Prostate gland (tissue), 2 donors: ENCODE results near the gene ANKRD18B. TPM values are rescaled to one million over a fixed set of nuclear protein-coding genes. Genes with fewer than 3 reads are reported as not detected.
A peak's percentile ranks its signal among the peaks of the same experiment; 100 is the strongest.
"Not testable (repeated sequence)": the region's sequence is repeated elsewhere in the genome, so short reads cannot be mapped to it uniquely, and the experiment has no call there.

Experiments used
- DNase-seq: peaks from one replicate; pipeline ENCODE4 v3.0.0-alpha.2; 2019; ENCODE audit warnings: low spot score
- H3K27ac ChIP-seq, 2 donors: fragments of 200-600 bp; sonication (generic); 2 replicates each; pipeline ENCODE4 v1.5.1; 2017 to 2019
- H3K27me3 ChIP-seq: fragments of 200-600 bp; sonication (generic); replicated peaks from 2 replicates; pipeline ENCODE4 v1.5.1; 2019; ENCODE audit not compliant: insufficient read depth
- H3K36me3 ChIP-seq, 2 donors: fragments of 200-600 bp; sonication (generic); 1 replicate in 1 of 2; 2 replicates in 1 of 2; pipeline versions ENCODE4 v1.5.1 to v1.8.1; 2017 to 2019
- H3K4me1 ChIP-seq: fragments of 200-600 bp; sonication (generic); replicated peaks from 2 replicates; pipeline ENCODE4 v1.5.1; 2019
- H3K4me3 ChIP-seq, 2 donors: fragments of 200-600 bp; sonication (generic); 2 replicates each; pipeline ENCODE4 v1.5.1; 2017 to 2019
- H3K9me3 ChIP-seq: fragments of 200-600 bp; sonication (generic); 2 replicates; pipeline ENCODE4 v1.5.1; 2017
- CTCF ChIP-seq, 4 experiments: fragments of 200-600 bp in 2 of 4; fragments of 450-650 bp in 2 of 4; sonication (generic) in 2 of 4; IDR thresholded peaks; 1 replicate in 3 of 4; 2 replicates in 1 of 4; pipeline ENCODE4 v1.5.1; 2016 to 2019; ENCODE audit warnings: antibody characterized with exemption in 4 of 4, mild to moderate bottlenecking in 2 of 4, moderate library complexity in 2 of 4
- POLR2A ChIP-seq: fragments of 450-650 bp; IDR thresholded peaks from one replicate; pipeline ENCODE4 v1.6.1; 2016; ENCODE audit warnings: antibody characterized with exemption, mild to moderate bottlenecking
- POLR2AphosphoS5 ChIP-seq: sonication (generic); formaldehyde crosslinking; IDR thresholded peaks from one replicate; pipeline ENCODE4 v1.6.1; 2017; ENCODE audit warnings: antibody characterized with exemption
- WGBS: methylation state at CpG from one replicate; pipeline ENCODE4 v1.1.5; 2018; 5-methylcytosine and 5-hydroxymethylcytosine counted together
- intact Hi-C: fragments of 100-400 bp; cut with DNase I; formaldehyde crosslinking; loops from one replicate; pipeline ENCODE4 v1.14.2; 2022
- total RNA-seq, 2 donors: library from RNA; depleted of rRNA; stranded (reverse); fragments of >200 nt; gene quantifications; one replicate each; pipeline ENCODE4 v1.1.0, GENCODE V29; 2016

ANKRD18B gene
- total RNA-seq, 2 donors from 2014 or later = 3.4 to 21.6 TPM

DNA sequence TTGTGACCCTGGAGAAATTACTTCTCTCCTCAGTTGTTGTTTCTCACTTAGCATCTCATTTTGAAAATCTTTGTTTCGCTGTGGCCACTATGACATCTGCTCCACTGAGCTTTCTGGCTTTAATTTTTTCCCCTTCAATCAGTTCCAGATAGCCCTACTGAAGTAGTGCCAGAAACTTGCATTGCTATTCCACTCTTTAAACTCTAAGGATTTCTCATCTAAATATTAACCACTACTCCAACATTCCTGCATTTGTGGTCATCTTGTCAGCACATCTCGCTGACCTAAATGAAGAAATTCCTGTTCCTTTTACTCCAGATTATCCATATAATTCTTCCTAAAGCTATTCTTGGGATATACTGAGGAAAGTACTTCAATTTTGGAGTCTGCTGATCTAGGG lies 35.0 kb upstream of the ANKRD18B start:
- Histone ChIP-seq H3K27me3 (no peaks in the 10 kb centered on the region), H3K4me1 (no peaks in the 10 kb centered on the region), H3K4me3 (no peak overlapping the region), H3K9me3 (no peaks in the 10 kb centered on the region), H3K27ac (no peak overlapping the region), H3K36me3 (no peaks in the 10 kb centered on the region)
- WGBS = 84% methylated on average over 2 of the region's 2 CpGs
- TF ChIP-seq POLR2A (no peak), POLR2AphosphoS5 (no peak), CTCF (IDR thresholded peaks at IDR 0.05) (no peak)
- no peak for DNase-seq
- intact Hi-C loops = no loop called here

DNA sequence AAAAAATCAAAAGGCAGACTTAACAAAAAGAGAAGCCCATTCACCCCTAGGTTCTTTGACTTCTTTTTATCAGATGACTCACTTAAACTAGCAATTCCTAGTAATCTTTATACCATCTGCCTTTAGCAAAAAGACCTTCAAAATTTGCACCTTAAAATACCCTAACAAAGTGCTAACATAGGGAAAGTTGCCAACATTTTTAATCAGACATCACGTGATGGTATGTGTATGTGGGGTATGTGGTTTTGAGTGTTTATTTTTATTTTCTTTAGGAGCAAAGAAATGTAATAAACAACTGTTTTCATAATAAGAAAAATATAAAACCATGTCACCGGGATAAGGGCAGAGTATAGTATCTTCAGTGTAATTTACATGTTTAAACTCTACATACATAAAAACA lies 30.2 kb upstream of the ANKRD18B start:
- intact Hi-C loops, H3K4me1 ChIP-seq, H3K36me3 ChIP-seq, DNase-seq, H3K4me3 ChIP-seq, H3K9me3 ChIP-seq, H3K27me3 ChIP-seq: not testable (repeated sequence)
- whole genome bisulfite sequencing = 68% methylated on average over 2 of the region's 2 CpGs
- peak overlapping the region in 1 of 2 donors; percentile 65 for H3K27ac ChIP-seq

GRCh38 chr9:33498387-33498786 lies 25.7 kb upstream of the ANKRD18B start:
- Histone ChIP-seq H3K27ac (no peak overlapping the region), H3K9me3 (no peaks in the 10 kb centered on the region), H3K4me1 (no peaks in the 10 kb centered on the region), H3K36me3 (no peaks in the 10 kb centered on the region), H3K27me3 (no peaks in the 10 kb centered on the region), H3K4me3 (no peak overlapping the region)
- intact Hi-C loops = no loop called here
- WGBS = 79% methylated on average over 1 of the region's 1 CpG
- TF ChIP-seq CTCF (IDR thresholded peaks at IDR 0.05) = peak in 1 of 4 experiments; percentile 12
- no peak for TF ChIP-seq POLR2A
- DNase-seq = no peak

GRCh38 chr9:33506626-33507370 lies 17.3 kb upstream of the ANKRD18B start:
- H3K36me3 ChIP-seq = no peaks in the 10 kb centered on the region
- TF ChIP-seq CTCF (IDR thresholded peaks at IDR 0.05) (no peak), POLR2AphosphoS5 (no peak), POLR2A (no peak)
- intact Hi-C loops = no loop called here
- no peak overlapping the region for H3K4me3 ChIP-seq
- no peaks in the 10 kb centered on the region for H3K9me3 ChIP-seq
- DNase-seq = no peak
- no peaks in the 10 kb centered on the region for H3K27me3 ChIP-seq
- 76% methylated on average over 7 of the region's 7 CpGs for WGBS
- H3K27ac ChIP-seq = no peak overlapping the region
- H3K4me1 ChIP-seq = no peaks in the 10 kb centered on the region

DNA sequence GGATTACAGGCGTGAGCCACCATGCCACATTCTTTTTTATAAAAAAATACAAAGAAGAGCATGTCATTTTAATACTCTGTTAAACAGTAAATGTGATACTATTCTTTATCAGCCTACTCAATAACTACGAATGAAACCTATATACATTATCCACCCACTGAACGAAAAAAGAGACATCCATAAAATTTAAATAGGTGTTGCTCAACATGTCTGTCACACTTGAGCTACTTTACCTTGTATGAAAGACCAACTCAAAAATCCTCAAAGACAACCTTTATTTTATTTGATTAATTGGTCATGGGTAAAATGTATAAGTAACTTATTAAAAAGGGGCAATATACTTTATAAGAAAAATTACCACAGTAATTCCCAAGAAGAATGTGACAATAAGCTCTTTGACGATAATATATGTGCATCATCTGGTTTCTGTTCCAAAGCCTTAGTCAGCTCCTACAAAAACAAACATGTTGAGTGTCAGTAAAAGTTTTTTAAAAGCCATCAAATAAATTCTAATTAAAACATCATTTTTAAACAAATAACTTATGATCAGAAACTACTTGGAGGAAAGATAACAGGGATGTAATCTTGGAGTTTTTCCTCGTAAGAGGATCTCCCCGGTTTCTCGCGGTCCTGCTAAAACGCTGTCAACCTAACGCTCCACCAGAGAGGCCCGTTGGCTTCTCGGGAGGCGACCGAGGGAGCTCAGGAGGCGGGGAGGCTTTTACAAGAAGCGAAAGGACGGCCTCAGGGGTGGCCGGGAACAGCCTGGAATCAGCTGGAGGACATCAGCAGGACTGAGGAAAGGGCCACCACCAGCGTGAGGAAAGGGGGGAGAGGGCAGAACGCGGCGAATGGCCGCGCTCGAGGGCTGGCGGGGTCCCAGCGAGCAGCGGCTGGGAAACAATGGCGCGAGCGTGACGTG lies 13.5 kb upstream of the ANKRD18B start:
- H3K4me1 ChIP-seq = no peaks in the 10 kb centered on the region
- peak; percentile 57 for DNase-seq
- H3K27me3 ChIP-seq = no peaks in the 10 kb centered on the region
- no peaks in the 10 kb centered on the region for H3K36me3 ChIP-seq
- 5% methylated on average over 32 of the region's 32 CpGs for WGBS
- intact Hi-C loops = no loop called here
- peak overlapping the region; percentile 90 to 91 for H3K27ac ChIP-seq
- peak overlapping the region; percentile 52 to 54 for H3K4me3 ChIP-seq
- H3K9me3 ChIP-seq = no peaks in the 10 kb centered on the region
- TF ChIP-seq POLR2AphosphoS5 = peak; percentile 47
- TF ChIP-seq CTCF (IDR thresholded peaks at IDR 0.05) = peak in 1 of 4 experiments; percentile 8
- TF ChIP-seq POLR2A = peak; percentile 44

GRCh38 chr9:33511184-33511517 lies 12.9 kb upstream of the ANKRD18B start:
- WGBS = 4% methylated on average over 8 of the region's 8 CpGs
- peak overlapping the region; percentile 90 to 91 for H3K27ac ChIP-seq

DNA sequence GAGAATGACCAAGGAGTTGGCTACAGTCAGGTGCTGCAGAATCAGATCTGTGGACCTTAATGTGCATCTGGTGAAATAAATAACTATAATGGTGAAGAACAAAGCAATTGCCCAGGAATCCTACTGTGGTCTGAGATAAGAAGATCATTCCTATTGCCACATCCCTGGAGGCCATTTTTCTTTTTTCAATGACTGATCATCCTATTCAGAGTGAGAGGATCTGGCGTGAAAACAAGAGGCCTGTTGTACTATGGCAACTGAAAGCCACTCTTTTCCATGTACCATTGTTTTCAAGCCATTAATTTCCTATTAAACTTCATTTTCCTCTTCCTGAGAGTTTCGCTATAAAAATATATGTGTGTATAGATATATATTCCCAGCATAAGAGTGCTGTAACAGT lies 11.5 kb upstream of the ANKRD18B start:
- WGBS = 76% methylated on average over 2 of the region's 2 CpGs
- H3K27ac ChIP-seq, H3K36me3 ChIP-seq, H3K9me3 ChIP-seq, H3K27me3 ChIP-seq, H3K4me1 ChIP-seq, DNase-seq, H3K4me3 ChIP-seq, intact Hi-C loops: not testable (repeated sequence)

More at GRCh38 chr9:33511184-33511517, 12.9 kb upstream of the ANKRD18B start:
- H3K27me3 ChIP-seq, H3K4me1 ChIP-seq, intact Hi-C loops, H3K9me3 ChIP-seq, H3K36me3 ChIP-seq, DNase-seq: not testable (repeated sequence)
- H3K4me3 ChIP-seq = peak overlapping the region; percentile 52 to 54
